Amniotic epithelial cell (primary cell): Measurements from ENCODE around the gene MRPL4.
A peak's percentile ranks its signal among the peaks of the same experiment; 100 is the strongest.

Source experiments
- DNase-seq: peaks from one replicate; pipeline ENCODE4 v3.0.0-alpha.2; 2010; ENCODE audit warnings: low read depth

Gene MRPL4

GRCh38 chr19:10251792-10252694 lies at the start of gene MRPL4:
Gene MRPL4 (plus strand): TSS chr19:10252214. CDS start chr19:10252254, 40 bp downstream.
- DNase-seq = peak; percentile 99

GRCh38 chr19:10203686-10204085 lies 48.3 kb upstream of the MRPL4 start:
- DNase-seq = no peak

- peak; percentile 14 for DNase-seq
Observed at GRCh38 chr19:10205636-10206035, 46.4 kb upstream of the MRPL4 start.

GRCh38 chr19:10206226-10206885 lies 45.7 kb upstream of the MRPL4 start:
- DNase-seq = peak; percentile 83

GRCh38 chr19:10207026-10207425 lies 45.0 kb upstream of the MRPL4 start:
- no peak for DNase-seq

- DNase-seq = peak; percentile 9
Observed at GRCh38 chr19:10209315-10209714, 42.7 kb upstream of the MRPL4 start.

- DNase-seq = no peak
Observed at GRCh38 chr19:10211061-10211460, 41.0 kb upstream of the MRPL4 start.

GRCh38 chr19:10211691-10212090 lies 40.3 kb upstream of the MRPL4 start:
- DNase-seq = no peak

GRCh38 chr19:10214784-10215183 lies 37.2 kb upstream of the MRPL4 start:
- DNase-seq = peak; percentile 50

GRCh38 chr19:10217085-10217484 lies 34.9 kb upstream of the MRPL4 start:
- no peak for DNase-seq

- DNase-seq = no peak
Observed at GRCh38 chr19:10219678-10220077, 32.3 kb upstream of the MRPL4 start.

GRCh38 chr19:10220695-10221094 lies 31.3 kb upstream of the MRPL4 start:
- DNase-seq = no peak

- no peak for DNase-seq
Observed at GRCh38 chr19:10222201-10222890, 29.7 kb upstream of the MRPL4 start.

GRCh38 chr19:10223488-10224213 lies 28.4 kb upstream of the MRPL4 start:
- no peak for DNase-seq

- no peak for DNase-seq
Observed at GRCh38 chr19:10224337-10224736, 27.7 kb upstream of the MRPL4 start.

- no peak for DNase-seq
Observed at GRCh38 chr19:10226021-10226375, 26.0 kb upstream of the MRPL4 start.

- DNase-seq = peak; percentile 56
Observed at GRCh38 chr19:10226376-10227025, 25.5 kb upstream of the MRPL4 start.

- DNase-seq = no peak
Observed at GRCh38 chr19:10227026-10227971, 24.7 kb upstream of the MRPL4 start.

GRCh38 chr19:10228393-10228792 lies 23.6 kb upstream of the MRPL4 start:
- no peak for DNase-seq

- DNase-seq = no peak
Observed at GRCh38 chr19:10228920-10229319, 23.1 kb upstream of the MRPL4 start.
